Measurements from ENCODE around the gene PRICKLE4.

GRCh38 chr6:41731561-41732086, 49.0 kb upstream of the PRICKLE4 start:
- no peak for TF ChIP-seq POLR2A (IDR thresholded peaks at IDR 0.05)
- no peak for TF ChIP-seq CTCF (IDR thresholded peaks at IDR 0.05)
